Tibial nerve (tissue), 4 donors: Measurements from ENCODE around the gene ARL8B. TPM values are rescaled to one million over a fixed set of nuclear protein-coding genes. Genes with fewer than 3 reads are reported as not detected.

Experiments
- DNase-seq, 2 donors: peaks; one replicate each; pipeline ENCODE4 v3.0.0-alpha.2; 2019; ENCODE audit warnings: low spot score in 2 of 2
- H3K27ac ChIP-seq, 4 donors: fragments of 200-600 bp; sonication (generic) in 3 of 4; one replicate each; pipeline ENCODE4 v1.5.1; 2017 to 2019; ENCODE audit warnings: mild to moderate bottlenecking in 1 of 4
- H3K27me3 ChIP-seq, 2 donors: fragments of 200-600 bp; sonication (generic) in 1 of 2; one replicate each; pipeline versions ENCODE4 v1.5.1 to v1.6.0; 2017 to 2019
- H3K36me3 ChIP-seq, 3 donors: fragments of 200-600 bp; sonication (generic); one replicate each; pipeline ENCODE4 v1.5.1; 2018 to 2019
- H3K4me1 ChIP-seq, 4 donors: fragments of 200-600 bp; sonication (generic) in 3 of 4; one replicate each; pipeline ENCODE4 v1.5.1; 2017 to 2019
- H3K4me3 ChIP-seq, 4 donors: fragments of 200-600 bp; sonication (generic) in 3 of 4; one replicate each; pipeline ENCODE4 v1.5.1; 2017 to 2019; ENCODE audit warnings: mild to moderate bottlenecking in 1 of 4, moderate library complexity in 1 of 4
- H3K9me3 ChIP-seq, 4 donors: fragments of 200-600 bp; sonication (generic) in 3 of 4; one replicate each; pipeline ENCODE4 v1.5.1; 2017 to 2019
- EP300 ChIP-seq, 2 donors: sonication (generic); formaldehyde crosslinking; IDR thresholded peaks; one replicate each; pipeline ENCODE4 v1.6.1; 2017; ENCODE audit warnings: antibody characterized with exemption in 2 of 2, mild to moderate bottlenecking in 1 of 2
- POLR2A ChIP-seq, 2 donors: fragments of 450-650 bp; IDR thresholded peaks; one replicate each; pipeline ENCODE4 v1.6.1; 2017; ENCODE audit warnings: antibody characterized with exemption in 2 of 2, mild to moderate bottlenecking in 2 of 2, moderate library complexity in 2 of 2
- WGBS, 2 donors: methylation state at CpG; one replicate each; pipeline ENCODE4 v1.1.5; 2018; 5-methylcytosine and 5-hydroxymethylcytosine counted together
- small RNA-seq: library from RNA; depleted of rRNA; stranded (forward); fragments of <200 nt; gene quantifications from one replicate; pipeline ENCODE3, GENCODE V24; 2016
- total RNA-seq, 4 donors: library from RNA; depleted of rRNA; stranded (reverse); fragments of >200 nt; gene quantifications; one replicate each; pipeline ENCODE4 v1.1.0, GENCODE V29; 2016
- TF ChIP-seq, protein P1 (sequence below), 5 experiments: fragments of 200-600 bp in 3 of 5; fragments of 450-650 bp in 2 of 5; sonication (generic) in 3 of 5; IDR thresholded peaks; one replicate each; pipeline ENCODE4 v1.5.1; 2016 to 2019; ENCODE audit warnings: antibody characterized with exemption in 5 of 5, mild to moderate bottlenecking in 3 of 5, moderate library complexity in 2 of 5

Gene ARL8B
- total RNA-seq, 4 donors from 2014 or later, result 47.6 to 54.4 (median 49.4) TPM

DNA sequence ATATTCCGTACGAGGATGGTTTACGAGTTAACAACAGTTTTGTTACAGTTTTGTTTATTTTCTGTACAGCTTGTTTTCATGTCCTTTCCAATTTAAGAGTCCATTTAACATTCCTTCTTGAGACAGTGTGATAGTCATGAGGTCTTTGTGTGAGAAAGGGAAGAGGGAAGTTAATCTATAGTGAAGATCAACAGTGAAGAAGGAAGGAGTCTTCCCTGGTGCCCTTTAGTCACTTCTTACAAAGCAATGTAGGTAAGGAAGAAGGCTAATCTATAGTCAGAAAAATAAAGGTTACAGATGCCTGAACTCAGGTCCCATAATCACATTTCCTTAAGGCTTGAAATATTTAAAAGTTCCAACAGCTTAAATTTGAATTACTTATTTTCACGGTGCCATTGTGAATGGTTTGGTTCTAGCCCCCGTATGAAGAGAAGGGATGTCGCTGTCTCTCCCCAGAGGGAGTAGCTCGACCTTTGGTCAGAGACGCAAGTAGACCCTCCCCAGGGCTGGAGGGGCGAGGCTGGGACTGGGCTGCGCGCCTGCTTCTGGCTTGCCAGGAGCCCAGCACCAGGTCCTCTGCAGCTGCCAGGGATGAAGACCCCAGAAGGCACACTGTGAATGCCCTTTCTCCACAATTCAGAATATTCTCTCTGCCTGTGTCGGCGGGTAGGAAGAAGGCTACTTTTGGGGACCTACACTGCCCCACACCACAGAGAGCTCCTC lies 100.4 kb downstream of the ARL8B start:
- Histone ChIP-seq H3K27ac (no peak overlapping the region), H3K4me1 (peaks cover 0 to 6% (median 0%) of the 10 kb centered on the region in 4 donors), H3K36me3 (peaks cover 0 to 29% (median 0%) of the 10 kb centered on the region in 3 donors), H3K27me3 (no peaks in the 10 kb centered on the region), H3K9me3 (no peaks in the 10 kb centered on the region), H3K4me3 (no peak overlapping the region)
- no peak for DNase-seq
- 74 to 77% methylated on average over 13 of the region's 13 CpGs for WGBS, 2 donors
- TF ChIP-seq POLR2A (IDR thresholded peaks at IDR 0.05) (no peak), EP300 (IDR thresholded peaks at IDR 0.05) (no peak)
- TF ChIP-seq, protein P1, sequence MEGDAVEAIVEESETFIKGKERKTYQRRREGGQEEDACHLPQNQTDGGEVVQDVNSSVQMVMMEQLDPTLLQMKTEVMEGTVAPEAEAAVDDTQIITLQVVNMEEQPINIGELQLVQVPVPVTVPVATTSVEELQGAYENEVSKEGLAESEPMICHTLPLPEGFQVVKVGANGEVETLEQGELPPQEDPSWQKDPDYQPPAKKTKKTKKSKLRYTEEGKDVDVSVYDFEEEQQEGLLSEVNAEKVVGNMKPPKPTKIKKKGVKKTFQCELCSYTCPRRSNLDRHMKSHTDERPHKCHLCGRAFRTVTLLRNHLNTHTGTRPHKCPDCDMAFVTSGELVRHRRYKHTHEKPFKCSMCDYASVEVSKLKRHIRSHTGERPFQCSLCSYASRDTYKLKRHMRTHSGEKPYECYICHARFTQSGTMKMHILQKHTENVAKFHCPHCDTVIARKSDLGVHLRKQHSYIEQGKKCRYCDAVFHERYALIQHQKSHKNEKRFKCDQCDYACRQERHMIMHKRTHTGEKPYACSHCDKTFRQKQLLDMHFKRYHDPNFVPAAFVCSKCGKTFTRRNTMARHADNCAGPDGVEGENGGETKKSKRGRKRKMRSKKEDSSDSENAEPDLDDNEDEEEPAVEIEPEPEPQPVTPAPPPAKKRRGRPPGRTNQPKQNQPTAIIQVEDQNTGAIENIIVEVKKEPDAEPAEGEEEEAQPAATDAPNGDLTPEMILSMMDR (IDR thresholded peaks at IDR 0.05), result no peak

DNA sequence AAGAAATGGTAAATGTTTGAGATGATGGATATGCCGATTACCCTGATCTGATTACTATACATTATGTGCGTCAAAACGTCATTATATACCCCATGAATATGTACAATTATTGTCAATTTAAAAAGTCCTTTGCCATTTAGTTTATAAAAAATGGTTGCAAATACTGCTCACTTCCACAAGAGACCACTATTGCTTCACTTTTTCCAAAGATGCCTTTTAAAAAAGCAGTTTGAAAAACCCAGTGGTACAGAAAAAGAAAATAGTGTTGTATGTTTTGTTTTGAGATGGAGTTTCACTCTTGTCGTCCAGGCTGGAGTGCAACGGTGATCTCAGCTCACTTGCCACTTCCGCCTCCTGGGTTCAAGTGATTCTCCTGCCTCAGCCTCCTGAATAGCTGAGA lies 104.7 kb downstream of the ARL8B start:
- TF ChIP-seq, protein P1 (IDR thresholded peaks at IDR 0.05), result peak in 3 of 5 experiments; percentile 20 to 24 (median 22)
- no peak for TF ChIP-seq POLR2A (IDR thresholded peaks at IDR 0.05)
- DNase-seq, result no peak
- Histone ChIP-seq H3K4me3 (no peak overlapping the region), H3K27me3 (no peaks in the 10 kb centered on the region), H3K27ac (no peak overlapping the region), H3K36me3 (peaks cover 0 to 3% (median 0%) of the 10 kb centered on the region in 3 donors), H3K9me3 (no peaks in the 10 kb centered on the region), H3K4me1 (no peaks in the 10 kb centered on the region)
- 33 to 38% methylated on average over 6 of the region's 6 CpGs for WGBS, 2 donors

DNA sequence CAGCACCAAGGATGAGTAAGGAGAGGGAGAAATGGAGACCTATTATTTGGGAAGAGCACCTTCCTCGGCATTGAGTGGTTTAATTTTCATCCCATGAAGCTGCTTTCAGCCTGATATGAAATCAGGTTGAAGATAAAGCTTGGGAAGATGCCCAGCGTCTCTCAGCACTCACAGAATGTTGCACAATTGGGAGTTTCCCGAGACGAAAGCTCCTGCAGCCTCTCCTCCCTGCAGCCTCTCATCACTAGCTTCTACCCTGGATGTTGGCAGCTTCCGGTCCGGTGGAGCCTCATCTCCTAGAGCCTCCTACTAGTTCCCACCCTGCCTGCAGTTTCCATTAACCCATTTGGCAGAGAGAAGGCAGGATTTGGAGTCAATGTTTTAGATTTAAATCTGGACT lies 105.7 kb downstream of the ARL8B start:
- Histone ChIP-seq H3K27me3 (no peaks in the 10 kb centered on the region), H3K4me1 (no peaks in the 10 kb centered on the region), H3K27ac (no peak overlapping the region), H3K9me3 (no peaks in the 10 kb centered on the region), H3K4me3 (no peak overlapping the region), H3K36me3 (no peaks in the 10 kb centered on the region)
- TF ChIP-seq EP300 (IDR thresholded peaks at IDR 0.05) (no peak), POLR2A (IDR thresholded peaks at IDR 0.05) (no peak)
- TF ChIP-seq, protein P1 (IDR thresholded peaks at IDR 0.05), result no peak
- WGBS, 2 donors, result 58 to 64% methylated on average over 6 of the region's 6 CpGs
- no peak for DNase-seq

DNA sequence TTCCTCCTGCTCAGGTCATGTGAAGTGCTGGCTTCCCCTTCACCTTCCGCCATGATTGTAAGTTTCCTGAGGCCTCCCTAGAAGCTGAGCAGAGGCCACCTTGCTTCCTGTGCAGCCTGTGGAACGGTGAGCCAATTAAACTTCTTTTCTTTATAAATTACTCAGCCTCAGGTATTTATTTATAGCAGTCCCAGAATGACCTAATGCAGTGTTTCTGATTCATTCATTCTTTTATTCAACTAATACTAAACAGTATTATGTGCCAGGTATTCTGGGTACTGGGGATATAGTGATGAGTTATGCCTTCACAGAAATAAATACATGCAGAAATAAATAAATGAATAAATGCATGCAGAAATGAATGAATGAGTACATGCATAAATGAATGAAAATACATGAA lies 107.3 kb downstream of the ARL8B start:
- H3K27me3 ChIP-seq, result no peaks in the 10 kb centered on the region
- no peak overlapping the region for H3K27ac ChIP-seq
- no peak overlapping the region for H3K4me3 ChIP-seq
- no peak for DNase-seq
- H3K9me3 ChIP-seq, result no peaks in the 10 kb centered on the region
- TF ChIP-seq POLR2A (IDR thresholded peaks at IDR 0.05), result no peak
- TF ChIP-seq, protein P1 (IDR thresholded peaks at IDR 0.05), result no peak
- TF ChIP-seq EP300 (IDR thresholded peaks at IDR 0.05), result no peak
- WGBS, 2 donors, result 68 to 77% methylated on average over 2 of the region's 2 CpGs
- H3K36me3 ChIP-seq, result no peaks in the 10 kb centered on the region
- H3K4me1 ChIP-seq, result no peaks in the 10 kb centered on the region

Small RNA genes within 50 kb of the gene (small RNA-seq; reads per million reads assigned to genes)
- gene AC090955.1, result not detected
- not detected for gene RF00019

Other genes with a start within 250 kb of the ARL8B start
- gene BHLHE40, start 142.9 kb upstream of the ARL8B start, total RNA-seq, result 10 to 100 TPM; 44.1 to 61.4 (median 53.7) TPM
- 100 to 1,000 TPM in 1 of 4 donors, 10 to 100 TPM in 3; 37.2 to 139 (median 78.1) TPM for gene EDEM1, start 65.4 kb downstream of the ARL8B start, total RNA-seq